Activated CD4-positive, alpha-beta T cell treated with anti-CD3 and anti-CD28 coated beads for 36 hours (primary cell): ENCODE results near the gene GLIS1. TPM values are rescaled to one million over a fixed set of nuclear protein-coding genes. Genes with fewer than 3 reads are reported as not detected.

Experiments
- ATAC-seq: fragments of 200-7000 bp; cut with Tn5 transposase; one replicate; pipeline ENCODE4 v1.10.0; 2021; ENCODE audit warnings: mild to moderate bottlenecking, moderate library complexity
- CTCF ChIA-PET: fragments of 350-600 bp; sonication (Branson Sonifier 250); formaldehyde crosslinking; loops from one replicate; lab custom pipeline; 2021; ENCODE audit warnings: antibody characterized with exemption; lab: Charles Lee
- POLR2A ChIA-PET: fragments of 350-600 bp; sonication (Branson Sonifier 250); formaldehyde crosslinking; loops from one replicate; lab custom pipeline; 2021; ENCODE audit warnings: antibody characterized with exemption, inconsistent platforms; lab: Charles Lee
- DNase-seq: peaks from one replicate; pipeline ENCODE4 v3.0.0-alpha.2; 2020
- H3K27ac Mint-ChIP-seq: one replicate; pipeline ENCODE4 v1.8.0; 2021; ENCODE audit warnings: mixed read lengths
- H3K27me3 Mint-ChIP-seq: one replicate; pipeline ENCODE4 v1.8.0; 2021; ENCODE audit warnings: mixed read lengths
- H3K36me3 Mint-ChIP-seq: one replicate; pipeline ENCODE4 v1.8.0; 2021; ENCODE audit warnings: low read depth, mixed read lengths
- H3K4me1 Mint-ChIP-seq: one replicate; pipeline ENCODE4 v1.8.0; 2021; ENCODE audit warnings: mixed read lengths
- H3K4me3 Mint-ChIP-seq: one replicate; pipeline ENCODE4 v1.8.0; 2021; ENCODE audit warnings: mild to moderate bottlenecking, moderate library complexity, mixed read lengths
- H3K9me3 Mint-ChIP-seq: one replicate; pipeline ENCODE4 v1.8.0; 2021; ENCODE audit warnings: low read depth, mixed read lengths
- intact Hi-C, 2 experiments: fragments of 100-400 bp; cut with DNase I in 1 of 2; cut with micrococcal nuclease in 1 of 2; formaldehyde crosslinking; loops; one replicate each; pipeline versions ENCODE4 v1.14.2 to v1.15.1; 2022 to 2024; cut with DNase I, micrococcal nuclease
- total RNA-seq, 2 experiments: library from RNA; stranded (reverse); gene quantifications; one replicate each; pipeline ENCODE4 v1.2.3, GENCODE V29; 2021

Gene GLIS1
- total RNA-seq, 2 experiments from 2014 or later, result not detected

DNA sequence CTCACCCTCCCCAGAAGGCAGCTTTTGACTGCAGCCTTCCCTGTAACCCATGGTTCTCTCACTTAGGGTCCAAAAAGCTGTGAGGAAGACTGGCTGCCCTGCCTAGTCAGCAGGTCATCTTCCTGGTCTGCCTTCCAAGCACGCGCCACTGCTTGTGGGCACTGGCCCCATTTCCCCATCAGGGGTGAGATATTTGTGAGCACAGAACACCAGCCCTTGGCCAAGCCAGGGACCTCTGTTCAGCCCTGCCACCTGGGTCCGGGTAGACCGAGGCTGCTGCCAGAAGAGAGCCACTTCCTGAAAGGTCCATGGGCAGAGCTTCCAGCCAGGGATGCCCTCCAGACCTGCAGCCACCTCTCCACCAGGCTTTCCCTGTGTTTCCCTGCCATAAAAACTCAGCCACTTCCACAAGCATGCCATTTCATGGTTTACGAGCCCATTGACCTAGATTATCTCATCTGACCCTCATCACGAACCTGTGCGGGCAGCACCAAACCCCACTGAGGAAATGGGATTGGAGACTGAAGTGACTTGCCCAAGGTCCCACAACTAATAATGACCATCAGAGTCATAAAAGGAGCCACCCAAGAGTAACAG lies 40.5 kb downstream of the GLIS1 start:
- POLR2A ChIA-PET, result no interaction called here

DNA sequence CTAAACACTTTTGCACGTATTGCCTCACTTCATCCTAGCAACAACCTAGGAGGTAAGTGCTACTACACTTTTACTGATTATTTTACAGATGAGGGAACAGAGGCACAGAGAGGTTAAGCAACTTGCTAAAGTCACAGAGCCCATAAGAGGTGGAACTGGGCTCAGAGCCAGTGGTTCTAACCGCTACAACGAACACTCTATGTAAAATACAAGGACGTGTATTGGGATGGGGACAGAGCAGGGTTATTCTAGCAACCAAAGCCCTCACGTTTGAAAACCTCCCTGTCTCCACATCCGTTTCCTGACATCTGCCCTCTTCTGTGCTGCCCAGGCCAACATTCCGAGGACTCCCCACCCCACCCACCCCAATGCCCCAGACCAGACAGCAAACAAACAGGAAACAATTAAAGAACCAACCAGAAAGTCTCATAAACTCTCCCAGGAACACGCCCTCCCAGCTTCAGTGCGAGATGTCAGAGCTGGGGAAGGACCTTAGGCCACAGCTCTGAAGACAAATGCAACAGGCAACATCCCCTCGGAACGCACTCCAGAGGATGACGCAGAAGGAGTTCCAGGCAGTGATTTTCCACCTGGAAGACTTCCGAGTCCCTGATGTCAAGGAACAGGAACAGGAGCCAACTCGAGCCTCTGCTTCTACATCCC lies 41.1 kb downstream of the GLIS1 start:
- no peak overlapping the region for H3K4me3 Mint-ChIP-seq
- no peaks in the 10 kb centered on the region for H3K36me3 Mint-ChIP-seq
- ATAC-seq, result no peak
- H3K9me3 Mint-ChIP-seq, result no peaks in the 10 kb centered on the region
- CTCF ChIA-PET, result no interaction called here
- no peak overlapping the region for H3K27ac Mint-ChIP-seq
- POLR2A ChIA-PET, result no interaction called here
- no peaks in the 10 kb centered on the region for H3K27me3 Mint-ChIP-seq
- H3K4me1 Mint-ChIP-seq, result no peaks in the 10 kb centered on the region
- no peak for DNase-seq
- intact Hi-C loops, result no loop called here

More for the DNA sequence above, 40.5 kb downstream of the GLIS1 start:
- CTCF ChIA-PET, result no interaction called here
- Mint-ChIP-seq H3K9me3 (no peaks in the 10 kb centered on the region), H3K4me3 (no peak overlapping the region), H3K27ac (no peak overlapping the region), H3K4me1 (no peaks in the 10 kb centered on the region), H3K36me3 (no peaks in the 10 kb centered on the region), H3K27me3 (no peaks in the 10 kb centered on the region)
- DNase-seq (no peak), ATAC-seq (no peak)
- intact Hi-C loops, result no loop called here

DNA sequence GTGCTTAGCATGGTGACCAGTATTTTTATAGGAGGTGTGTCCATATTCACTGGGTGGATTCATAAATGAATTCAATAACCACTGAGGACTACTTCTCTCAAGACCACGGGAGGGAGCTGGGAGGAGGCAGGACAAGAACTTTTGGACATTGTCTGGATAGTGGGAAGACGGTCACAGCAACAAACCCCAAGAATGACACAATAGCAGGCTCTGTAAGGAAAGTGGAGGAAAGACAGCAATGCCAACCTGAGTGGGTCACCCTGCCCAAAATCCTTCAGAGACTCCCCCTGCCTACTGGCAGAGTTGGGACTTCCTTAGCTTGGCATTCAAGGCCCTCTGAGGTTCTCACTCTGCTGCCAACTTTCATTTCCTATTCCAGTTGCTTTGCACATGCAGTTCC lies 42.0 kb downstream of the GLIS1 start:
- DNase-seq (no peak), ATAC-seq (no peak)
- H3K27me3 Mint-ChIP-seq, result no peaks in the 10 kb centered on the region
- POLR2A ChIA-PET, result no interaction called here
- intact Hi-C loops, result no loop called here
- H3K9me3 Mint-ChIP-seq, result no peaks in the 10 kb centered on the region
- CTCF ChIA-PET, result no interaction called here
- no peaks in the 10 kb centered on the region for H3K4me1 Mint-ChIP-seq
- H3K4me3 Mint-ChIP-seq, result no peak overlapping the region
- no peak overlapping the region for H3K27ac Mint-ChIP-seq
- no peaks in the 10 kb centered on the region for H3K36me3 Mint-ChIP-seq

DNA sequence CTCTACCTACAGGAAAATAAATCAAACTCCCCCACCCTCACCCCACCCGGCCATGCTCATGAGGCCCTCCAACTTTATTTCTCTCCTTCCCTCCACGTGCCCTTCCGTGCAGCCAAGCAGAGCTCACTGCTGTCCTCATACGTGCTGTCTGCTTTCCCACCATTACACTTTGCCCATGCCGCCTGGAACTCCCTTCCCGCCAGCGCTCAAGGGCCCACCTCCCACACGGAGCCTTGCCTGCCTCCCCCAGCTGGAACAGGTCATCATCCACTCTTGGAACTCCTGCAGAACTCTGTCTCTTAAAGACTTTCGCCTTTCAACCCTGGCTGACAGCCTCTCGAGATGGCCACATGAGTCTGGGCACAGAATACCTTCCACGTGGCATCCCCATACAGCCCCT lies 42.4 kb downstream of the GLIS1 start:
- ATAC-seq (no peak), DNase-seq (no peak)
- Mint-ChIP-seq H3K36me3 (no peaks in the 10 kb centered on the region), H3K4me1 (no peaks in the 10 kb centered on the region), H3K4me3 (no peak overlapping the region), H3K9me3 (no peaks in the 10 kb centered on the region), H3K27ac (no peak overlapping the region), H3K27me3 (peaks cover 1% of the 10 kb centered on the region)
- ChIA-PET CTCF (no interaction called here), POLR2A (no interaction called here)
- intact Hi-C loops, result no loop called here

DNA sequence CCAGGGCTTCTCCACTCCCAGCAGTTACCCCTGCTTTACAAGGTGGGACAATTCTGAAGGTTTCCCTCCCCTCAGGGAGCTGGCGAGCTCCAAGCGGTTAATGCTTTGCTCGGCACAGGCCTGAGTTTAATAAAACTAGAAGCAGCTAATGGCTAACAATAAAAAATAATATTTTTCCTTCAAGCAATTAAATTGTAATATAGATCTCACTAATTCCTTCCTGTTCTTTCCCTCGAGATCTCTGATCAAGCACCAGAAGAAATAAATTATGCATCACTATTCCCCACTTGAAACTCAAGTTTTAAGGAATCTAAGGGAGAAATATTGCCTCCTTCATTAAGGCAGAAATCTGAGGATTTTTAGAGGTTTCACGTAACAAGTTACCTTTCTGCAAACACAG lies 42.9 kb downstream of the GLIS1 start:
- Mint-ChIP-seq H3K9me3 (no peaks in the 10 kb centered on the region), H3K36me3 (no peaks in the 10 kb centered on the region), H3K4me1 (no peaks in the 10 kb centered on the region), H3K27me3 (peaks cover 2% of the 10 kb centered on the region), H3K27ac (no peak overlapping the region), H3K4me3 (no peak overlapping the region)
- CTCF ChIA-PET, result interaction anchor here (0.7 kb wide), 1 partner anchor 977 kb away, joined by 3 read pairs; no protein-coding TSS in a partner anchor
- intact Hi-C loops, result no loop called here
- no peak for ATAC-seq
- POLR2A ChIA-PET, result no interaction called here
- no peak for DNase-seq

DNA sequence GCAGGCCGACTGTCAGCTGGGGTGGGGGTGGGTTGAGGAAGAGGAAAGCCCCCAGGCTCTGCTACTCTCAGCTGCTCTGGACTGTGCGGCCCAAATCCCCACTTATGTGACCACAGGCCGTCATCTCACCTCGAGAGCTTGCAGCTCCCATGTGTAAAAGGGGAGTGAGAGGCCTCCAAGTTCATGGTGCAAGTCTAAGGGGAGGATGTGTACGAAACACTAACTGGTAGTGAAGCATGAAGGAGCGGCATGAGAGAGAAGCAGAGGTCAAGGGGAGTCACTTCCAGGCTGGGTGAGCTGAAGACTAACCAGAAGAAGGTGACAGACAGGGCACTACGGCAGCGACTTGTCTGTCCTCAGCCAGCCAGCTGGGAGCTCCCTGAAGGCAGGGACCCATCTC lies 43.8 kb downstream of the GLIS1 start:
- H3K36me3 Mint-ChIP-seq, result no peaks in the 10 kb centered on the region
- ATAC-seq (no peak), DNase-seq (no peak)
- H3K27me3 Mint-ChIP-seq, result peaks cover 2% of the 10 kb centered on the region
- ChIA-PET CTCF (interaction anchor here (1.1 kb wide), 1 partner anchor 61 kb away, joined by 3 read pairs; no protein-coding TSS in a partner anchor), POLR2A (no interaction called here)
- no peaks in the 10 kb centered on the region for H3K9me3 Mint-ChIP-seq
- no peak overlapping the region for H3K27ac Mint-ChIP-seq
- intact Hi-C loops, result no loop called here
- no peaks in the 10 kb centered on the region for H3K4me1 Mint-ChIP-seq
- H3K4me3 Mint-ChIP-seq, result no peak overlapping the region

DNA sequence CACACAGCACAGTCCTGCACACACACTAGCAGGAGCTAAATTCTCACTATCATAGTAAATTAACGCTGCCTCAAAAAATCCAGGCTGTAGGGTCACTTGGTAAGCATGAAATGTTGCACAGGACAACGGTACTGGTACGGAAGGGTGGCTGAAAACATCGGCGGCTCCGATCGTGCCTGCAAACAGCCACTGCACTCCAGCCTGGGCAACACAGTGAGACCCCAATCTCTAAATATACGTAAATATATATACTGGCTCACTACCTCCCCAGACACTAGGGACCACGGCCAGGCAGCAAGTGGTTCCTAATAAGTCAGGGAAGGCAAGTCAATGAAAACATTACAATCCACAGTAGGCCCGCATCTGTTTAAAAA lies 44.3 kb downstream of the GLIS1 start:
- H3K4me1 Mint-ChIP-seq, result no peaks in the 10 kb centered on the region
- CTCF ChIA-PET, result interaction anchor here (1.1 kb wide), 1 partner anchor 61 kb away, joined by 3 read pairs; no protein-coding TSS in a partner anchor
- POLR2A ChIA-PET, result no interaction called here
- H3K4me3 Mint-ChIP-seq, result no peak overlapping the region
- no peak for DNase-seq
- H3K9me3 Mint-ChIP-seq, result no peaks in the 10 kb centered on the region
- H3K27ac Mint-ChIP-seq, result no peak overlapping the region
- intact Hi-C loops, result no loop called here
- peaks cover 2% of the 10 kb centered on the region for H3K27me3 Mint-ChIP-seq
- H3K36me3 Mint-ChIP-seq, result no peaks in the 10 kb centered on the region
- ATAC-seq, result no peak

DNA sequence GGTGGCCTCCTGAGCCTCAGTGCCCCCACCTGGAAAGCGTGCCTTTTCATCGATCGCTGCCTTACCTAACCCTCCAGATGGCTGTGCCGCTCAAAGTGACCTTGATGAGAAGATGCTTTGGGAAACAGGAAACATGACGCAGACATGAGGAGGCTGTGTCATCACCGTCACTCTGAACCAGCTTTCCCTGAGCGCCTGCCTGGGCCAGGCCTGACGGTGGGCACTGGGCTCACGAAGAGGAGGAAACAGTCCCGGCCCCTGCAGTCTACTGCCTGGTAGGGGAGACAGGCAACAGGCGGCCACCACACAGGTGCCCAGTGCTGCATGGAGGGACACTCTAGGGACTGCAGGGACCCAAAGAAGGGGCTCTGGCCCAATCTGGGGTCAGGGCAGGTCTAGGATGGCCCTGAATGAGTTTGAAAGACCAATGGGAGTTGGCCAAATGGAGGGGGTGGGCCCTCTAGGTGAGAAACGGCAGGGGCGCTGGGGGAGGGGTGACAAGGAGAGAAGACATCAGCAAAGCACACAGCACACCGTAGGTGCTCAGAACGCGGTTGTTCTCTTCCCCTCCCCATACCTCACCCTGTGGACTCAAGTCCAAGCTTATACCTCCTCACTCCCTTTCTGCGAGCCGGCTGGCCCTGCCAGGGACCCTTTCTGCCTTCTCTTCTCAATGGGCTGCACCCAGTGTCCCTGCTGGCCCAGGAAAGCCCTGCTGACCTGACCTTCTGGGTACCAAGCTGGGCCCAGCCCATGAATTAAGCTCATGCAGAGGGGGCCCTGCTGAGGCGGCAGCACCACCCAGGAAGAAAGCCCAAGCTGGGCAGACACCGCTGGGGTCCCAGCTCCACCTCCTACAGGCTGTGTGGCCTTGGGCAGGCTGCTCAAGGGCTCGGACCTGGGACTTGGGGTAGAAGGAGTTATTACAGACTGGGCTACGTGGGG lies 44.9 kb downstream of the GLIS1 start:
- H3K27me3 Mint-ChIP-seq, result peaks cover 4% of the 10 kb centered on the region
- DNase-seq (no peak), ATAC-seq (no peak)
- no peak overlapping the region for H3K27ac Mint-ChIP-seq
- H3K4me3 Mint-ChIP-seq, result no peak overlapping the region
- intact Hi-C loops, result no loop called here
- POLR2A ChIA-PET, result no interaction called here
- no peaks in the 10 kb centered on the region for H3K9me3 Mint-ChIP-seq
- H3K36me3 Mint-ChIP-seq, result no peaks in the 10 kb centered on the region
- CTCF ChIA-PET, result interaction anchor here (0.6 kb wide), 2 partner anchors 11 to 77 kb away, joined by 3 read pairs; no protein-coding TSS in a partner anchor
- H3K4me1 Mint-ChIP-seq, result no peaks in the 10 kb centered on the region

DNA sequence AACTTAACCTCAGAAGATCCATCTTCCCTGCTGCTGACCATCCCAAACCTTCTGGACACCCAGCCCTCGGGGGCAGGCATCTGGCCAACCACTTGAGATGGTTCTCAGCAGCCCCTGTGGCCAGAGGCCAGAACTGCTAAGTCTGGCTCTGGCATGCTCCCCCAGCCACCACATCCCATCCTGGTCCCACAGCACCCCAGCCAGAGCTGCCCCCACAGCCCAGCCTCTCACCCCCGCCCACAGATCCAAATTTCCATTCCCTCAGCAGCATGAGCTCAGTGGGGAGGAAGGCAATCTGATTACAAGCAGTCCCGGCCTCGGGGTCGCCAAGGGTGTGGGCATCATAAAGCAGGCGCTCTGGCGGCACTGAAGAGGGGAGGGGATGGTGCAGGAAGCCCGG lies 45.6 kb downstream of the GLIS1 start:
- DNase-seq (no peak), ATAC-seq (no peak)
- Mint-ChIP-seq H3K4me3 (no peak overlapping the region), H3K27ac (no peak overlapping the region), H3K9me3 (no peaks in the 10 kb centered on the region), H3K4me1 (no peaks in the 10 kb centered on the region), H3K27me3 (peaks cover 4% of the 10 kb centered on the region), H3K36me3 (no peaks in the 10 kb centered on the region)
- ChIA-PET POLR2A (no interaction called here), CTCF (interaction anchor here (0.6 kb wide), 1 partner anchor 76 kb away, joined by 3 read pairs; no protein-coding TSS in a partner anchor)
- intact Hi-C loops, result no loop called here

DNA sequence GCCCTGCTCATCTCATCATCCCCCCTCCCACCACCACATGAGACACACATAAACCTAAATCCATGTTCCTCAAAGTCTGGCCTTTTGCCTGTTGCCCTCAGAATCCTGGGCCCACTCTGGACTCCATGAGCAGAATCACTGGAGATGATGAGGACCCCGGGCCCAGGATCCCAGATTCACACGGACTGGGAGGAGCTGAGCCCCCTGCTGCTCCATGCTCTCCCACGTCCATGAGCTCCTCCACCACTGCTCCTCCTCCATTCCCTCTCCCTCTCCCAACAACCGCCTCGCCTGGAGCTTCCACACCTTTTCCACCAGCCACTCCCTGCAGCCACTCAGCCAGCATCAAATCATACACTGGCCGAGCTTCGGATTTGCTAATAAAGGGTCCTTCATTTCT lies 47.6 kb downstream of the GLIS1 start:
- no peak overlapping the region for H3K27ac Mint-ChIP-seq
- intact Hi-C loops, result no loop called here
- no peak overlapping the region for H3K4me3 Mint-ChIP-seq

DNA sequence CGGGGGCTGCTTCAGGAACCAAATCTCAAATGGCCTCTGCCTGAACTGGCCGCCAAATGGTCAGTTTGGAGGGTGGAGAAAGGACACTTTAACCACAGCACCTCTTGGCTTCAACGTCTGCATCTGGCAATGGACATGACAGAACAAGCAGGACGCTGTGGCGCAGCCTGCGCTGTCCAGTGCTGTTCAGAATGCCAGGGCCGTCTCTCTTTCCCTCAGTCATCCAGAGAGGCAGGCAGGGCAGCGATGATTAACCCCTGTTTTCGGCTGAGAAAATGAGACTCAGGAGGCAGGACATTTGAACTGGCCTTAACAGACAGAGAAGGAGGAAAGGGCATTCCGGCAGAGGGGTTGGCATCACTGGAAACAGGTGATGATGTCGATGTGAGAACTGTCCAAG lies 48.6 kb downstream of the GLIS1 start:
- Mint-ChIP-seq H3K4me1 (no peaks in the 10 kb centered on the region), H3K27ac (no peak overlapping the region), H3K9me3 (no peaks in the 10 kb centered on the region), H3K4me3 (no peak overlapping the region), H3K36me3 (no peaks in the 10 kb centered on the region), H3K27me3 (peaks cover 9% of the 10 kb centered on the region)
- CTCF ChIA-PET, result no interaction called here
- intact Hi-C loops, result no loop called here
- POLR2A ChIA-PET, result no interaction called here
- ATAC-seq, result no peak
- DNase-seq, result no peak

More for the DNA sequence above, 47.6 kb downstream of the GLIS1 start:
- DNase-seq (no peak), ATAC-seq (no peak)
- POLR2A ChIA-PET, result no interaction called here
- H3K4me1 Mint-ChIP-seq, result no peaks in the 10 kb centered on the region
- H3K27me3 Mint-ChIP-seq, result peaks cover 4% of the 10 kb centered on the region
- no peaks in the 10 kb centered on the region for H3K9me3 Mint-ChIP-seq
- no peaks in the 10 kb centered on the region for H3K36me3 Mint-ChIP-seq
- CTCF ChIA-PET, result interaction anchor here (0.5 to 1.1 kb wide), 3 partner anchors 9 to 489 kb away, joined by 3 to 4 read pairs (median 3); no protein-coding TSS in a partner anchor
